Measurements from ENCODE around the gene MRPL50.

DNA sequence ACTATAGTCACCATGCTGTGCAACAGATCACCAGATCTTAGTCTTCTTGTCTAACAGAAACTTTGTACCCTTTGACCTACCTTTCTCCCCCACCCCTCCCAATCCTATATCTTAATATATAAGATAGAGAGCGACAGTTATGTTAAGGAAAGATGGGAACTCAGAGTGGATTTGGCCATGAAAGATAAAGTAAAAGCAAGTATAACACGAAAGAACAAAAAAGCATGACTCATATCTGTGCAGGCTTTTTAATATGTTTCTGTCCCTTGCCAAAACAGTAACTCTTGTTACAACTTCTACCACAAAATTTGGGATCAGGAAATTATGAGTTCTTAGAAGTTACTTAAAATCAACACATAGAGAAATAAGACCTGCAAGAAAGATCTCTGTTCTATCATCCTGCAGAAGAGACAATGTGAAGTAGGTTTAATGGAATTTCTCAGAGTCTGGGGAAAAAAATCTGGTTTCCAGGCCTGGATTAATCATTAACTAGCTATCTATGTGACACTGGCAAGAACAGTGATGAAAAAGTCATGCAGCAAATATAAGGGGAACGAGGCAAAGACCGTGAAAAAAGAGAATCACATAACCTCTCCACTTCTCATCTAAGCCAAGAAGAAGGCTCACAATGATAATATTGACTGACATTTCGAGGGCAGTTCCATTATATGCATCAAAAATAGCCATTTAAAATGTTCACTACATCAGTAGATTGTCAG is 32.2 kb downstream of the MRPL50 start:
- TF ChIP-seq, protein P1, sequence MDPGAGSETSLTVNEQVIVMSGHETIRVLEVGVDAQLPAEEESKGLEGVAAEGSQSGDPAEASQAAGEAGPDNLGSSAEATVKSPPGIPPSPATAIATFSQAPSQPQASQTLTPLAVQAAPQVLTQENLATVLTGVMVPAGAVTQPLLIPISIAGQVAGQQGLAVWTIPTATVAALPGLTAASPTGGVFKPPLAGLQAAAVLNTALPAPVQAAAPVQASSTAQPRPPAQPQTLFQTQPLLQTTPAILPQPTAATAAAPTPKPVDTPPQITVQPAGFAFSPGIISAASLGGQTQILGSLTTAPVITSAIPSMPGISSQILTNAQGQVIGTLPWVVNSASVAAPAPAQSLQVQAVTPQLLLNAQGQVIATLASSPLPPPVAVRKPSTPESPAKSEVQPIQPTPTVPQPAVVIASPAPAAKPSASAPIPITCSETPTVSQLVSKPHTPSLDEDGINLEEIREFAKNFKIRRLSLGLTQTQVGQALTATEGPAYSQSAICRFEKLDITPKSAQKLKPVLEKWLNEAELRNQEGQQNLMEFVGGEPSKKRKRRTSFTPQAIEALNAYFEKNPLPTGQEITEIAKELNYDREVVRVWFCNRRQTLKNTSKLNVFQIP (CRISPR knock-in tag; IDR thresholded peaks at IDR 0.05; ENCODE audit: borderline replicate concordance, low read depth), result no peak
- no peak for TF ChIP-seq TOX (CRISPR knock-in tag; IDR thresholded peaks at IDR 0.05; ENCODE audit: borderline replicate concordance)
- no peak for TF ChIP-seq PATZ1 (CRISPR knock-in tag; IDR thresholded peaks at IDR 0.05; ENCODE audit: borderline replicate concordance)

All from SK-N-SH treated with all-trans-retinoic acid at 6 μM for 48 hours (cell line).